Fibroblast of peridontal ligament (primary cell): ENCODE results near the gene PXYLP1.

Experiments
- DNase-seq: peaks from one replicate; pipeline ENCODE4 v3.0.0-alpha.2; 2010; ENCODE audit errors: extremely low read depth

The PXYLP1 gene

DNA sequence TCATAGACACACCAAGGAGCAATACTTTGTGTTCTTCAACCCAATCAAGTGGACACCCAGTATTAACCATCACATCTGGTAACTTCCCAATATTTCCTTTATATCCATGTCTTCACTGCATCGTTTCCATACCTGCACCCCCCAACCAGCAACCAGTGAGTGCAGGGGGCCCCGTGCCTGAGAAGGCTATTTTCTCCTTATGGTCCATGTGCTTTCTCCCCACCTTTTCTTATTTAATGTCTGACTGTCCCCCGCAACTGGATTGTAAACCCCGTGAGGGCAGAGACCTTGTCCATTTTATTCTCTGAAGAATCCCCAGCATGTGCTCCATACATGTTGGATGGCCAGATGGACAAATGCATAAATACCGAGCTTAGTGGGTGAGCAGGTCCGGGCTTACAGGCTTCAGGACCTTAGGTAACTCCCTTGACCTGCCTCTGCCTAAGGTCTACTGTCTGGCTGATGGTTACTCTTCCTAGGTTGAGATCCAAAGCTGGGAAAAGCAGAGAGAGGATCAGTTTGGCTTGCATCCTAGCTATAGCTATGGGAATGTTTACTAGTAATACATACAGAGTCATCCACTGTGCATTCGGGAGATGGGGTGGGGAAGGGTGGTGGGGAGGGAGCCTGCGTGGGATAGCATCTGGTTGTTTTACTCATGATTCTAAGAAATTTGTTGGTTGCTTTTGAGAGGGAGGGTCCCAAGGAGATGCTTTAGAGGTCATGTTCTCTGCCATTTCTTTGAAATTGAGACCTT, 41.5 kb downstream of the PXYLP1 start:
- no peak for DNase-seq

DNA sequence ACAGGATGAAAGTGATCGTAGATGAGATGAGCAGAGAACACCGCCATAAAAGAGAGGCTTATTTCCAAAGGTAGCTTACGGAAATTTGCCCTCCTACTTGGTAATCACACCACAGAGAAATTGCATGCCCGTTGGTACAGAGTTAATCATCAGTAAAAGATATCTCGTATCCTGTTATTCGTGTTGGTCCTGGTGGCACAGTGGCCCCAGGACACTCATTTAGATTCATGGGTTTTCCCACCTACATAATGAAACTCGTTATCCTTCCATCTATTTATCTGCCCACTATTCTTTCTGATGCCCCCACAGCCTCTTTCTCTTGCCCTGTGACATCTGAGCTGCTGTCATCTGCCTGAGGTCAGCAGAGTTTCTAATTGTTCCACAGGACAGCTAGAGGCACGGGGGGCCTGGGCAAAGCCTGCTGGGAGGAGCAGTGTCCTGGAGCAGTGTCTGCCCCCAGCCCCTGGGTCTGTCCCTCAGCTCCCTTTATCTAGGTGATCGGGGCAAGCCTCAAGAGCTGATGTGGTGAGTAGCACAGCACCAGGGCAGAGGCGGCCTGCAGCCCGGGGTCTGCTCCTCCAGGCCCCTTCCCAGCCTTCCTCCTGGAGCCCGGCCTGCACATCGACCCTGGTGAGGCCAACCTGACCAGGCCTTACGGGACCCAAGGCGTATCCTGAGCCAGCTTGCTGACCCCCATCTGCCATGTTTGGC, 42.2 kb downstream of the PXYLP1 start:
- DNase-seq: no peak

DNA sequence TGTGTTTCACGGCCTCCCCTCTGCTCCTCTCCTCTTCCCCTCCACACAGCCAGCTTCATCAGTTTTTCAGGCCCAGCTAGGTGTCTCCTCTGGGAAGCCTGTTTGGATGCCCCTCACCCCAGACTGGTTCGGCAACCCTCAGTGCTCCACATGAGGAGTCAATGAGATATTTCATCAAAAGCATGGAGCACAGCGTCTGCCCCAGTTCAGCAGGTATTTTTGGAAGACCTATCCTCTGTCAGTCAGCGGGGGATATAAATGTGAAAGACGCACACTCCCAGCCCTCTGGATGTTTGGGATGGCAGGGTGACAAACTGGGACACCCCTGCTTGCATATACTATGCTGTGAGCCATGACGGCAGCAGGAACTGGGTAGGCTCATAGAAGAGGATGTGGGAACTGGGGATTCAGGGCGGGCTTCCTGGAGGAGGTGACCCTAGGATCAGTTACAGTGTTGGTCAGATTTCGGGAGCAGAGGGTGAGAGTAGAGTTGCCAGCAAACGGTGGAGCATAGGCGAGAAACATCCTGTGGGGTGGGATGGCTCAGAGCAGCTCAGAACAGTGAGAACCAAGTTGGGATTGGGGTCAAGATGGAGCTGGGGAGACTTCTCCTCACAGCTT, 42.9 kb downstream of the PXYLP1 start:
- DNase-seq: no peak

- no peak for DNase-seq
Observed at GRCh38 chr3:141275032-141275422, 43.4 kb downstream of the PXYLP1 start.

DNA sequence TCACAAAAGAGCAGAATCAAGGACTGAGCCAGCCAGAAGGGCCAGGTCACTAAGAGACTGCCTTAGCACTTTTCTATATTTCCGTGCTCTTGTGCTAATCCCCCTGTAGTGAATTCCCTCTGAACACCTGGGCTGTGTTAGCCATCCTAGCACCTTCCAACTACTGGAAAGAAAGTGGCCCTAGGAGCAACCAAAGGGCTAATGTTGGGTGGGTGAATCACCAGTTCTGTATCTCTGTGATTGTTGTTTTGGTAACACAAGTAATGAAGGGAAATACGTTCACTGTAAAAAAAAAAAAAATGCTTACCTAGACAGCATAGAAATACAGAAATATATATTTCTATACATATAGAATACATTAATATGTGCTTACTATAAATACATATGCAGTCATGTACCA, 43.9 kb downstream of the PXYLP1 start:
- no peak for DNase-seq

- DNase-seq: peak; percentile 10
Observed at GRCh38 chr3:141275973-141276372, 44.3 kb downstream of the PXYLP1 start.

DNA sequence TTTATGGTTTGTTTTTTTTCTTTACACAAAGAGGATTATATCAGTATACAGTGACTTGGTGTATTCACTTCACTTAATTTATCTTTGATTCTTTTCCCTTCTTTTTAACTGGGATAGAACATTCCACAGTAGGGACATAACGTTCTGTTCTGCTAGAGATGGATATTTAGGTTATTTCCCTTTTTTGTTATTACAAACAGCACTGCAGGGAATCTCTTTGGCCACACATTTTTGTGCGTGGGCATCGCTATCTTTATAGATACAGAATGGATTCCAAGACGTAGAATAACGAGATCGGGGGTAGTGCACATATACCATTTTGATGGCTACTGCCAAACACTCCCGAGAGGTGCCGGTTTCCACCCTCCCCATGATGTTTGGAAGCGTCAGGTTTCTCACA, 44.8 kb downstream of the PXYLP1 start:
- DNase-seq: no peak

- no peak for DNase-seq
Observed at GRCh38 chr3:141277451-141277850, 45.8 kb downstream of the PXYLP1 start.

GRCh38 chr3:141278196-141279076, 46.8 kb downstream of the PXYLP1 start:
- no peak for DNase-seq

- peak; percentile 21 for DNase-seq
Observed at GRCh38 chr3:141279077-141279967, 47.7 kb downstream of the PXYLP1 start.

GRCh38 chr3:141280086-141280485, 48.5 kb downstream of the PXYLP1 start:
- DNase-seq: peak; percentile 65

DNA sequence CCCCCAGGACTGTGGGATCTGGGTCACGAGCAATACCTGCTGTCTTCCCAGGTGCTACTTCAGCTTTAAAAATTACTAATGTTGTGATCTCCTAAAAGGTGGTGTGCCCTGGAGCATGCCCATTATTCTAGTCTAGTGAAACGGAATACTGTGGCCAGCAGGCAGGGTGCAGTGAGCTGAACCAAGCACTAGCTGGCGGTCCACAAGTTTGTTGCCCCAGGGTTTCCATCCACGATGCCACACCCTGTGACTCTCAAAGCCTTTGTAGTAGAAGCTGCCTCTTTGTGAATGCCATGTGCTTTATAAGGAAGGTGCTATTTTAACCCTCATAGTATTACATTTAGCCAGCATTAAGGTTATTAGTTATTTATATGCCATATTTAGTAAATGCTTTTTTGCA, 49.1 kb downstream of the PXYLP1 start:
- DNase-seq: no peak

DNA sequence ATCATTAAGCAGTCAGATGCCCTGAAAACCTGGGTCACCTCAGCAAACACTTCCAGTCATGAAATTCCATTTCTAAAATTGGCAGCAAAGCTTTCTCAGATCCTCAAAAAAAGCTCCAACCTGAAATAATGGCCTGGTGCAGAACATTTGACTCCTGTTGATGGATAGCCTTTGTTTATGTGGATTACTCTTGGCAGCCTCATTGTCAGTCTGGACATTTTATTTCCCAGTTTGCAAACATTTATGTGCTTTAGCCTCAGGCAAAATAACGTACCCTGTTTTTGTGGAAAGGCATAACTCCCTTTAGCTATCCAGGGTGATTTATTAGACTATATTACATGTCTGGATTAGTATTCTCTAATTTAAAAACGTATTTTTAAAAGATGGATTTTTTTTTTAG, 53.9 kb downstream of the PXYLP1 start:
- DNase-seq: no peak

GRCh38 chr3:141286856-141287255, 55.2 kb downstream of the PXYLP1 start:
- DNase-seq: no peak

GRCh38 chr3:141287326-141287725, 55.7 kb downstream of the PXYLP1 start:
- no peak for DNase-seq

DNA sequence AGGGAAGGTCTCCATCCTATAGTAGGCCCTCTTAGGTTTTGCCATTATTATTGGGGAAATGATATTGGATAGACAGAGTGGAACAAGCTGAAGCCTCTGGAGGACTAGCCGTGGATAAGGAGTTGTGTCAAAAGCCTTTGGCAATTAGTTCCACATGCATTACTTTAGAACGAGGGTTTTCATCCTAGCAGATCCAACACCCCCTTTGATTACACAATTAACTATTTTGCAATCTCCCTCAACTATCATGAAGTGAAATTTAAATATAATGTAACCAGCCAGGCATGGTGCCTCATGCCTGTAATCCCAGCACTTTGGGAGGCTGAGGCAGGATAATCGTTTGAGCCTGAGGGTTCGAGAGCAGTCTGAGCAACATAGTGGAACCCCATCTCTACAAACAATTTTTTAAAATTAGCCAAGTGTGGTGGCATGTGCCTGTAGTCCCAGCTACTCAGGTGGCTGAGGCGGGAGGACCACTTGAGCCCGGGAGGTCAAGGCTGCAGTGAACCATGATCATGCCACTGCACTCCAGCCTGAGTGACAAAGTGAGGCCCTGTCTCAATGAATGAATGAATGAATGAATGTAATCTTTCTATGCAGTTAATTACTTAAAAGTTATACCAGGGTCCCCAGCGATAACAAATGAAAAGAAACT, 56.8 kb downstream of the PXYLP1 start:
- no peak for DNase-seq

GRCh38 chr3:141289228-141289772, 57.7 kb downstream of the PXYLP1 start:
- no peak for DNase-seq

- no peak for DNase-seq
Observed at GRCh38 chr3:141291559-141292355, 60.1 kb downstream of the PXYLP1 start.

GRCh38 chr3:141292356-141293058, 60.9 kb downstream of the PXYLP1 start:
- no peak for DNase-seq
